ENCODE data around the gene TSPYL1.

DNA sequence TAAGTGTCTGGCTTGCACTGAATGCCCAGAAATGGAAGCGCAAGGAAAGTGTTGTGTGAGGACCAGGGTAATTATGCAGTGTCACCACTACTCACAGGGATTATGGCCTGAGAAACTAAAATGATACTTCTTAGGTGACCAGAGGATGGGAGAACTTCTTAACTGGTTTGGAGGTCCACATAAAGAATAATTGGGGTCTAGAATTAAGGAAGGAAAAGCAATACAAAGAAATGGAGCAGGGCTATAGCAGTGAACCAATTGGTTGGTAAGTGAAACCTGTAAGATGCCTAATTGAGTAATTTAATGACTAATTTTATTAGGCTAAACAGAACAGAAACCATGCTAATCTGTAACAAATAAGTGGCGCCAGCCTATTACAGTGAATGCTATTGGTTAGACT is 31.2 kb downstream of the TSPYL1 start:
- no peak for TF ChIP-seq CTCF (IDR thresholded peaks at IDR 0.05)
- no peak for TF ChIP-seq POLR2A (IDR thresholded peaks at IDR 0.05)
- no peak for TF ChIP-seq POLR2AphosphoS5 (IDR thresholded peaks at IDR 0.05)
- TF ChIP-seq EP300 (IDR thresholded peaks at IDR 0.05; ENCODE audit: low read depth) = no peak
